ENCODE data around the gene CENPB.
A peak's percentile ranks its signal among the peaks of the same experiment; 100 is the strongest.
"Not testable (repeated sequence)": the region's sequence is repeated elsewhere in the genome, so short reads cannot be mapped to it uniquely, and the experiment has no call there.

CENPB gene

GRCh38 chr20:3786665-3787323 lies at the start of gene CENPB:
Gene CENPB (minus strand): TSS chr20:3786740. CDS start chr20:3786483, 257 bp downstream.
- peak; percentile 89 for DNase-seq

GRCh38 chr20:3836132-3836531 lies 49.6 kb upstream of the CENPB start:
- DNase-seq, result no peak

- DNase-seq, result not testable (repeated sequence)
Observed at GRCh38 chr20:3829891-3830290, 43.4 kb upstream of the CENPB start.

GRCh38 chr20:3828798-3829197 lies 42.3 kb upstream of the CENPB start:
- no peak for DNase-seq

GRCh38 chr20:3826420-3826819 lies 39.9 kb upstream of the CENPB start:
- no peak for DNase-seq

- no peak for DNase-seq
Observed at GRCh38 chr20:3825526-3825925, 39.0 kb upstream of the CENPB start.

GRCh38 chr20:3823881-3824280 lies 37.3 kb upstream of the CENPB start:
- DNase-seq, result no peak

- no peak for DNase-seq
Observed at GRCh38 chr20:3821996-3822395, 35.5 kb upstream of the CENPB start.

GRCh38 chr20:3820901-3821727 lies 34.6 kb upstream of the CENPB start:
- no peak for DNase-seq

GRCh38 chr20:3820048-3820900 lies 33.7 kb upstream of the CENPB start, which contains the start of gene AP5S1:
Gene AP5S1 (plus strand): TSS chr20:3820547. CDS start chr20:3822118, 1,571 bp downstream.
- peak; percentile 91 for DNase-seq

GRCh38 chr20:3819411-3820047 lies 33.0 kb upstream of the CENPB start:
- DNase-seq, result no peak

GRCh38 chr20:3818155-3819151 lies 31.9 kb upstream of the CENPB start:
- DNase-seq, result peak; percentile 44

GRCh38 chr20:3815703-3816315 lies 29.3 kb upstream of the CENPB start:
- DNase-seq, result no peak

- DNase-seq, result no peak
Observed at GRCh38 chr20:3814928-3815495, 28.5 kb upstream of the CENPB start.

- DNase-seq, result no peak
Observed at GRCh38 chr20:3813848-3814581, 27.5 kb upstream of the CENPB start.

- no peak for DNase-seq
Observed at GRCh38 chr20:3812975-3813847, 26.7 kb upstream of the CENPB start.

GRCh38 chr20:3812259-3812681 lies 25.7 kb upstream of the CENPB start:
- DNase-seq, result no peak

GRCh38 chr20:3811467-3812258 lies 25.1 kb upstream of the CENPB start:
- peak; percentile 92 for DNase-seq
